ENCODE measurements around the gene PRR23E.

GRCh38 chr3:127218454-127218922 lies 25.6 kb downstream of the PRR23E start:
- TF ChIP-seq CTCF (conservative IDR thresholded peaks at IDR 0.05 in 1 of 2, IDR thresholded peaks at IDR 0.05 in 1 of 2; ENCODE audit: extremely low read depth in 1 of 2, insufficient read depth in 1 of 2, low read depth in 1 of 2, low read length in 2 of 2) (no peak), EZH2 (IDR thresholded peaks at IDR 0.05; ENCODE audit: borderline replicate concordance, low read length) (no peak)

All from mammary epithelial cell (primary cell).